Activated CD4-positive, alpha-beta T cell treated with anti-CD3 and anti-CD28 coated beads for 24 hours (primary cell): ENCODE measurements around the gene GALNT17.
"Not testable (repeated sequence)": the region's sequence is repeated elsewhere in the genome, so short reads cannot be mapped to it uniquely, and the experiment has no call there.

Source experiments
- DNase-seq, 2 donors: peaks; one replicate each; pipeline ENCODE4 v3.0.0-alpha.2; 2020; ENCODE audit warnings: low read depth in 2 of 2

GALNT17 gene

DNA sequence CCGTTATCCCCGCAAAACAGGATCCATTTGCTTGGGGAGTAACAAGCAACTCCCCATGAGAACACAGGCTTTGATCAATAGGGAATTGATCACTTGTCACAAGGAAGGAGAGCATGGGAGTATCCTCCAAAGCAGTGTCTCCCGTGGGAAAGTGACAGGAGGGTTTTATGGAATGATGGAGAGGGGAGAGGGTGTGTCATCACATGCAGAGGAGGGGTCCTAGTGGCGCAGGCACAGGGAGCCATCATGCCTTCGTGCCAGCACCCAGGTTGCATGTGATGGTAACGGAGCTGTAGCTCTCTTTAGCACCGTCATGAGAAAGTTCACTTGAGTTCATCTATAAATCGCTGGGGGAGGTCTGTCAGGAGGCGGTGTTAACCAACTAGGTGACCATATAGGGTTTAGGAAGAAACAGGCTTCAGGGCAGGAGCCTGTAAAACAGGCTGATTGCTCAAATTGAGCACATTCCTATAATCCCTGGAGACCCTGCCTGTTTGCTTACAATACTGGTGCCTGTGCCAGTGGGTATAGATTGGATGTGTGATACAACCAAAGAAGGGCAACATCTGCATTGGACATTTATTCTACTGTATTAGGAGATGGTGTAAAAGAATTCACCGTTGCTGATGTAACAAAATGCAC lies 428.5 kb downstream of the GALNT17 start:
- no peak for DNase-seq

DNA sequence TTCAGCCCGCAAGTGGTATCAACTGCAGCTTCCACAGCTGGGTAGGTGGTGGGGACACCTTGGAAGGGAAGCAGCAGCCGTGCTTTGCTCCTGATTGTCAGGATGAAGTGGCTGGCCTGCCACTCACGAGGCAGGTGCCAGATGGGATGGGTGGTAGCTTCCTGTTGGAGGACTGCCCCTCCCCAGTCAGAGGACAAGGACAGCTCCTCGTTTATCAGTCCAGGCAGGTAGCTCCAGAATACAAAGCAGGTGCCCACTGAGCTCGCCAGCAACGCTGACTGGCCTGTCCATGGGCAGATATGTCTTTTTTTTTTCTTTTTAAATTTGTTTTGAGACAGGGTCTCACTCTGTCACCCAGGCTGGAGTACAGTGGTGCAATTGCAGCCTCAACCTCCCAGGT lies 431.3 kb downstream of the GALNT17 start:
- no peak for DNase-seq

DNA sequence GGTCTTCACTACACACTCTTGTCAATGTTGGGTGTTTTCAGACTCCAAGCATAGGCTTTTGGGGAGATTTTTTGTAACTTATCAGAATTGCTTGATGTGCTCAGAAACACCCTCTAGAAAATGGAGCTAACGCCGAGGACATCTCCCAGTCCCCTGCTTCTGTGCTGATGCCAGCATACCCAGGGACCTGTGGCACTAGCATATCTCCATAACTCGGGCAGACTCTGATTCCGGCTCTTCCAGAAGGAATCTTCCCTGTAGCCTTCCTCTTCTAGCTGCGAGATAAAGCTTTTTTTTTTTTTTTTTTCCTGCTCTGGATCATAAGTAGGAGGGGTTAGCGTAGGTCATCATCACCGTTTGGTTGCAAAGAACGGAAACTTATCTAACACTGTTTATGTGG lies 434.4 kb downstream of the GALNT17 start:
- no peak for DNase-seq

DNA sequence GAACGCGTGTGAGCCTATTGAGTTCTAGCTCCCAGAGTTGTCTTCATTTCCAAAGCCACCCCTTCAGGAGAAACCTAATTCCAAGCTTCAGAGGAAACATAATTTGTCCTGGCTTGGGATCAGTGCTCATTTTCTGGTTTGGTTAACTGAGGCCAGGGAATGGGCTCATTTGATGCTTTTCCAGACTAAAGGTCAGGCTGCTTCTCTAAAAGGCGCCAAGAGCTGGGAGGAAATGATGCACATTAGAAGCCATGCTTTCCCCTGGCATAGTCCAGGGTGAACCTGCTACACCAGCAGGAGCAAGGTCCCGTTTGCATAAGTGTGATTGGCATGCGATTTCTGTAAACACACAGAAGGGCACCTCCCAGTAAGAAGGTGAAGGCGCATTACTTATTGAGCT lies 435.0 kb downstream of the GALNT17 start:
- no peak for DNase-seq

DNA sequence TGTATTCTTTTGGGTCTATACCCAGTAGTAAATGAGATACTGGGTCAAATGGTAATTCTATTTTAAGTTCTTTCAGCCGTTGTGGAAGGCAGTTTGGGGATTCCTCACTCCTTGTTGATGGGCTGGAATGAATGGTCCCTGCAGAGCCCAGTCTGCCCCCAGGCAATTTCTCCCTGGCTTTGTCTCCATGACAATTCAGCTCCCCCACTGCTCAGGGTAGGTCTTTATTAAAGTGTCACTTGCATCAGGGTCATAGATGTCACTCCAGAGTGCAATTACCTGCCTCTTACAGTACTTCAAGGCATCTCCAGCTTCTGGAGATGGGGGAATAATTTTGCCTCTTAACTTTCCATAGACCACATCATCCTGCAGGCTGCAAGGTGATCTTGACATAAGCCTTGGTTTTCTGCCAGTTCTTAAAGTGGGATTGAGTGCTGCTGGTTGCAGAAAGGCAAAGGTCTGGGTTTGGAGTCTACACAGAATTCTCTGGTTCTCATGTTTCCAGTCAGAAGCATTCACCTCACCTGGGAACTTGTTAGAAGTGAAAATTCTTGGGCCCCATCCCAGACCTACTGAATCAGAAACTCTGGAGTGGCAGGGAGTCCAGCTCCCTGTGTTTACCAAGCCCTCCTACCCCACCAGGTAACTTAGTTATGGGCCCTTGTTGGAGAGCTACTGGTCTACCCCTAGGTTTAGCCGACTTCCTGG lies 442.4 kb downstream of the GALNT17 start:
- no peak for DNase-seq

DNA sequence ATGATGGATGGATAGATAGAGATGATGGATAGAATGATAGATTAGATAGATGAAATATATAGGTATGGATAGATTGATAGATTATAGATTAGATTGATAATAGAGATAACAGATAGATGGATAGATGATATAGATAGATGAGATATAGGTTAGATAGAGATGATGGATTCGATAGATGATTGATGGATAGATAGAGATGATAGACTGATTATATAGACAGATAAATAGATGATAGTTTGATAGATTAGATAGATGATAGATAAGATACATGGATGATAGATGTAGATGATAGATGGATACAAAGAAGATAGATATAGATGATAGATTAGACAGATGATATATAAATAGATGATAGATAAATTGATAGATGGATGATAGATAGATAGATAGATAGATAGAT lies 448.1 kb downstream of the GALNT17 start:
- no peak for DNase-seq

DNA sequence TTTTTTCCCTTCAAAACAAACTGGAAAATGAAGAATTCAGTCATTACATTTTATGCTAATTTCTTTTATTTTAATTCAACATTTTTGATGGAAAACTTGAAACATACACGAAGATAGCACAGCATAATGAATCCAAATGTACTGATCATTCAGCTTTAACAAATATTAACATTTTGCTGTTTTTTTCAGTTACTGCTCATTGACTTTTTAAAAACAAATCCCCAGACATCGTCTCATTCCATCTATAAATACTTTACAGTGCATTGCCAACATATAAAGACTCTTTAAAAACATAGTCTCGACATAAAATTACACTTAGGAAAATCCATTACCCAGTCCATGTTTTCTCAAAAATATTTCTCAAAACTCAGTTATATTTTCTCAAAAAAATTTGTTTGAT lies 452.3 kb downstream of the GALNT17 start:
- DNase-seq, result no peak

DNA sequence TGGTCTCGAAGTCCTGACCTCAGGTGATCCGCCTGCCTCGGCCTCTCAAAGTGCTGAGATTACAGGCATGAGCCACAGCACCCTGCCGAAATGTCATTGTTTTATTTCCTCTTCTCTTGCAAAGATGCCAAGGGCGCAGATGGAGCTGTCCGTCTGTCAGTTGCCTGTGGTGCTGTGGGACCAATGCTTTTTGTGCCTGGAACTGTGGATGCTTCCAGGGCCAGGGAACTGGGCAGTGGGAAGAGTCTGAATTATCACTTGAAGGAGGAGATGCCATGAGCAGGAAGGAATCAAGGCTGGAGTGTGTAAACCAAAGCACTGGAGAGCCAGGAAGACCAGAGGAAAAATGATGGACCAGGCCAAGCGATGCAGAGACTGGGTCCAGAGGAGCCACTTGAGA lies 459.9 kb downstream of the GALNT17 start:
- DNase-seq, result no peak

DNA sequence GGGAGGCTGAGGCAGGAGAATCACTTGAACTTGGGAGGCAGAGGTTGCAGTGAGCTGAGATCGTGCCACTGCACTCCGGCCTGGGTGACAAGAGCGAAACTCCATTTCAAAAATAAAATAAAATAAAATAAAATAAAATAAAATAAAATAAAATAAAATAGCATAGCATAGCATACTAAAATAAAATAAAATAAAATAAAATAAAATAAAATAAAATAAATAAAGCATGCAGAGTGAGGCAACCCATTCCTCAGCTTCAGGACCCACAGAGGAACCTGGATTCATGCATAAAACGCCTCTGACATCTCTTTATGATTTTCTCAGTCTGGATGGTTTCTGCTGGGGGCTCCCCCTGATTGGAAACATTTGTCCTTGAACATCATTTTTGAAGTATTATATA lies 460.4 kb downstream of the GALNT17 start:
- DNase-seq, result not testable (repeated sequence)

DNA sequence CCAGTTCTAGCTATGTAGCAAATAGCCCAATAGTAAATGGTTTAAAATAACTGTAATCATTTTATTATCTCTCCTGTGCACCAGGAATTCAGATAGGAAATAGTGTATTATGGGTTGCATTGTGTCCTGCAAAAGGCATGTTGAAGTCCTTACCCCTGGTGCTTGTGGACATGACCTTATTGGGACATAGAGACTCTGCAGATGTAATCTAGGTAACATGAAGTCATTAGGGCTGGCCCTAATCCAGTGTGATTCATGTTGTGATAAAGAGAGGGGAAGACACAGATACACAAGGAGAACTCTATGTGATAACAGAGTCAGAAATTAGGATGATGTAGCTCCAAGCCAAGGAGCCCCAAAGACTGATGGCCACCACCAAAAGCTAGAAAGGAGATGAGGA lies 462.8 kb downstream of the GALNT17 start:
- DNase-seq, result no peak

DNA sequence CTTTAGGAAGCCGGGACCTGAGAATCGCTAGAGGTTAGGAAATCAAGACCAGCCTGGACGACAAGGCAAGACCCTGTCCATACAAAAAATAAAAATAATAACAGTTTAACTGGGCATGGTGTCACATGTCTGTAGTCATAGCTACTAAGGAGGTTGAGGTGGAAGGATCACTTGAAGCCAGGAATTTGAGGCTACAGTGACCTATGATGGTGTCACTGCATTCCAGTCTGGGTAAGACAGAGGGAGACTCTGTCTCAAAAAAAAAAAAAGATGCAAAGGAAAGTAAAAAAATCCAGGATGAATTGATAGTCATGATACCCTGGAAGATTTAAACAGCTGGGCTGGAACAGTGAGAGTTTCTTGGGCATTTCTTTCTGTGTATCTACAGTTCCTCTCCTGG lies 463.2 kb downstream of the GALNT17 start:
- DNase-seq, result no peak

DNA sequence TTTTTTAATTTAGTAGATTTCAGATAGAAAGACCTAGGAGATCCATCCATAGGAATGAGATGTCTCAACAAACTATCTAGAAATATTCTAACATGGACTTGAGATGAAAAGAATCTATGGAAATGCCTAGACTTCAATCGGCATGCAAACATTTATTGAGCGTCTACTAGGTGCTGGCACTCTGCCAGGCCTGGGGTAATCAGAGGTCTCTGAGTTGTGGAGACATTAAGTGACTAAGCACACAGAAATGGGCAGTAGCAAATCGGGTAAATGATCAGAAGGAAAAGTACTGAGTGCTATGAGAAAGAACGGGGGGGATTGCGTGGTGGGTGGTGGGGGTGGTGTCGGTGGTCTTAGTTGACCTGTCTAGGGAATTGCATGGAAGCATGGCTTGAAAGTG lies 466.6 kb downstream of the GALNT17 start:
- DNase-seq, result no peak

DNA sequence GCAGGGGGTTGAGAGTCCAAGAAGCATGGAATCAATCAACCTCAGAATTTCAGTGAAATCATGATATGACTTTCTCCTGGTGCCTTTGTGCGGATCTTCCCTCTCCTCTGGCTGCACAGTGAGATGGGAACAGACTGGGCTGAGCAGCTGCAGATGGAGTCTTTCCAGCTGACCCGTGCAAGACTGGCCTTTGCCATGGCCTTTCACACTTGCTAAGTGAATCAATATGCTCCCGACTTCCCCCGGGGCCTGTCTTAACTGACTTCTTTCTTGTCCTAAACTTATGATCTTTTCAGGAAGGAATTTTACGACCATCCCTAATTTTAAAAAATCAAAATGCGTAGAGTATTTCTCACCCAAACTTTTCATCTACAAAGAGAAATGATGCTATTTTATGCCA lies 469.9 kb downstream of the GALNT17 start:
- DNase-seq, result no peak

DNA sequence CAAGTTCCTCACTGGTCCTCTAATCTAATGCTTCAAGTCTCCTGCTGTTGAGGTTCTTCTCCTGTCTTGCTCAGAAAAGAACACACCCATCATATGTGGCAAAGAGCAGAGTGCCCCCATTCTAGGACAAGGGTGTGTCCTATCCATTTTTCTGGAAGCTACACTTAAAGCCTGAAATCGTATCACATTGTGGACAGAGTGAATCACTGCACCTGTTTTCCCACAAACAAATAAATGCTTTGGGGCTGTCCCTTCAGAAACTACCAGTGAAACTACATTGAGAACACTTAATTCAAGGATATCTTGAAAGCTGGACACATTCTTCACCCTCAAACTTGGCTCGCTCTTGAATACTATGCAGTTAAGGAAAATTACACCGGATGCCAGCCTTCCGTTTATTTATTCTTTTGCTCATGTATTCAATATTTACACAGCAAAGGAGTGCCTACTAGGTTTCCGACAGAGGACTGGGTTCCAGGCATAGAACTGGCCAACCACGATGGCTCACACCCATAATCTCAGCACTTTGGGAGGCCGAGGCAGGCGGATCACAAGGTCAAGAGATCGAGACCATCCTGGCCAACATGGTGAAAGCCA lies 473.0 kb downstream of the GALNT17 start:
- no peak for DNase-seq

DNA sequence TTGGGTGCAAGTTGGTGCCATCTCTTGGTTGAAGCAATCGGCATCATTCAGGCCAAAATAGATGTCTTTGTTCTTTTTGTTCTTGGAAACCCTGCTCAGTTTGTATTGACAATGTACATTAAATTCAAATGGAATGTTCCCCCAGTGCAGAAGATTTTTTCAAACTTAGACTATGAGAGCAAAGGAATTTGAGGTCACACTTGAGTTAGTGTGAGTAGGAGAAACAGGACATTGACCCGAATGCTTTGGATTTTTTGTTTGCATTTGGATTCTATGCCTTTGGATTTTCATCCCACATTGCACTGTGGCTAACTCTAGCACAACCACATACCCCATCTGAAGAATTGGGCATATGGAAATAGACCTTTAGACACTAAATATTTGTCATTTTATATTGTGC lies 480.0 kb downstream of the GALNT17 start:
- DNase-seq, result no peak

DNA sequence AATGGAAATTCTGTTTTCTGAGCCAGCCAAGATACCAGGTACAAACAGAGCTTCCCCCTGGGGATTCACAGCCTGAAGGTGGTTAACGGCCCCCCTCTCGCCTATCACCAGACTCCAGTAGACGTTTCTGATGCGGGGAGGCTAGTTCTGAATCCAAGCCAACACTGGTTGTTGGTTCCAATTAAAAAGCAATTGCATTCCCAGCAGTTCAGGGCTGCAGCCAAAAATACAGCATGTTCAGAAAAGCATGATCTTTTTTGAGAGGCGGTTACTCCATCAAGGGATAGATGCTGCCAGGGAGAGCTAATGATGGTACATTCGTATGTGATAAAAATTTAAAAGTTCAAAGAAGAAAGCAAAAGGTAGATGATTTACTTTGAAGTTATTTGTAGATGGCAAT lies 481.0 kb downstream of the GALNT17 start:
- no peak for DNase-seq

DNA sequence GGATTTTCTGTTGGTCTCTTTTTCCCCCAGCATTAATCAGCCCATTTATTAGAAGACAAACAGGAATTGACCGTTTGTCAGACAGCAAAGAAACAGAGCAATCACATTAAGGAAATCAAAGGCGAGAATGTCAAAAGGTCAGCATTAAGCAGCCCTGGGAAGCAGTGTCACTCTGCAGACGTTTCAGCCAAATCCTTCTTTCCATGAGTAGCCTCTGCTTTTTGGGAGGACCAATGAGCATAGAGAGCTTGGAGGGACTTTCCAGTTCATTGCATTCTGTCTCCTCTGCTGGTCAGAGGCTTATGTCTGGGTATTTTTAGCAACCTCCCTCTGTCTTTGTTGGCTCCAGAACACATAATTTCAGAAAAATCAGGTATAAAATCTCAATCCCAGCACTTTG lies 481.4 kb downstream of the GALNT17 start:
- DNase-seq, result no peak

DNA sequence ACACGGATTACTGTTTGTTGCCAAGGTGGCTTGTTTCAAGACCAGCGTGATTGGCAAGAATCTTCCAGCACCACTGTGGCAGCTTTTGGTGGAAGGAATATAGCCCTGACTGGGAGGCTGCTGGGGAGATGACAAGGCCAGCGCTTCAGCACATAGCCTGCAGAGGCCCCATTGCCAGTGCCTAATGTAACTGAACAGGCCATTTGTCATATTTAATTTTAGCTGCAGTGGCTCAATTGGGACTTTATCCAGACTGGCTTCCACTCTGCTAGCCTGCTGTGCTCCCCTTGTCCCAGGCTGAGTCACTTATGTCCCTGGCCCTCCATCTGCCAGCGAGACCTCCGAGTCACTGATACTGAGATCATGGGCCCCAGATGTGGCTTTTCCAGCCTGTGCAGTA lies 483.1 kb downstream of the GALNT17 start:
- no peak for DNase-seq

DNA sequence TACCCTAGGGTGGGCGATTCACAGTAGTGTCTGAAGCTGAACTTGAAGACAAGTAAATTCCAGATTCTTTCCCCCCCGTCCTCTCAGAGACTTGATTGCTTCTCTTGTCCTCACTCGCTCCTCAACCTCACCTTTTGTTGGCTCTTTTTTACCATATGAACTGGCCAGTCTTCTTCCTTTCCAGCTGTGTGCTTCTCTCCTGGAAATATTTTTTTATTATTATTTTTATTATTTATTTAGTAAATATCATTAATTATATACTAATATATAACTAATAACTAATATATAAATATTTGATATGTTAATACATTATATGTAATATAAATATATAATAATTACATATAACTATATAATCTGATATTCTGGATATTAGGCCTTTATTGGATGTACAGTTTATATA lies 484.3 kb downstream of the GALNT17 start:
- no peak for DNase-seq

DNA sequence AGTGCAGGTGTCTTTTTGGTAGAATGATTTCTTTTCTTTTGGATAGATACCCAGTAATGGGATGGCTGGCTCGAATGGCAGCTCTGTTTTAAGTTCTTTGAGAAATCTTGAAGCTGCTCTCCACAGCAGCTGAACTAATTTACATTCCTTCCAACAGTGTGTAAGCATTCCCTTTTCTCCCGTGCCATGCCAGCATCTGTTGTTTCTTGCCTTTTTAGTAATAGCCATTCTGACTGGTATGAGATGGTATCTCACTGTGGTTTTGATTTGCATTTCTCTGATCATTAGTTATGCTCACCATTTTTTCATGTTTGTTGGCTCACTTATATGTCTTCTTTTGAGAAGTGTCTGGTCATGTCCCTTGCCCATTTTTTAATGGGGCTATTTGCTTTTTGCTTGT lies 486.3 kb downstream of the GALNT17 start:
- DNase-seq, result no peak

DNA sequence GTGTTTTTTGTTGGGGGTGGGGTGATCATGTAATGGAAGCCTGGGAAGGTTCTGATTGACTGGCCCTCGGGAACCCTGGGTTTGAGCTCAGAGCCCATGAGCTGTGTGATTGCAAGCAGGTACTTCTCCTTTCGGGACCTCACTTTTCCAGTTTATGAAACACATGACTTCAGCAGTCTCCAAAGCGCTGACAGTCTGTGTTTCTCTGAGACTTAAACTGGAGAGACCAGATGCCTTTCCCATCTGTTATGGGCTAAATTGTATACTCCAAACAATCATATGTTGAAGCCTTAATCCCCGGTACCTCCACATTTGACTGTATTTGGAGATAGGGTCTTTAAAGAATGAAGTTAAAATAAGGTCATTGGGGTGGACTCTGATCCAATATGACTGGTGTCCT lies 493.6 kb downstream of the GALNT17 start:
- DNase-seq, result no peak

DNA sequence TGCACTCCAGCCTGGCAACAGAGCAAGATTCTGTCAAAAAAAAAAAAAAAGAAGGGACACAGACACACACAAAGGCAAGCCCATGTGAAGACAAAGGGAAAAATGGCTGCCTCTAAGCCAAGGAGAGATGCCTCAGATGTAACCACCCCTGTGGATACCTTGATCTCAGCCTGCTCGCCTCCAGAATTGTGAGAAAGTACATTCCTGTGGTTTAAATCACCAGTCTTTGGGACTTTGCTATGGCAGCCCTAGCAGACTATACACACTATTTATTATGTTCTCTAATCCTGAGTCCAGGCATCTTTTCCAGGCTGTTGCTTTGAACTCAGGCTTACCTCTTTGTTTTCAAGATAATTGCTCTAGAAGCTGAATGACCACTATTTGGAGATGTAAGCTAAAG lies 494.3 kb downstream of the GALNT17 start:
- no peak for DNase-seq

DNA sequence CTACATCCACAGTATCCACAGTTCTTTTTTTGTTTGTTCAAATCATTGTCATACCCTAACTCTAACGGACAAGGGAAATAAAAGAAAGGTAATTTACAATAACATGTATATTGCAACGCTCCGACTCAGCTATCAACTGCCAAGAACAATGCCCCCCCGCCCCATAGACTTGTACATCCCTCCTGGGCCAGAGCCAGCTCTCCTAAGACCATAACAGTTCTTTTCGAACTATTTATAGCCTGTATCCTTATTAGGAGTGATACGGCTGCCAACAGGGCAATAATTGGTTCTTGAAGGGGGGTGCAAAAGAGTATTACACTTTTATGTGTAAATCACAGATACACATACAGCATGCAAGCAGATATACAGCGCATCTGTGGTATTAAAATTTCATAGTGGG lies 495.7 kb downstream of the GALNT17 start:
- no peak for DNase-seq

DNA sequence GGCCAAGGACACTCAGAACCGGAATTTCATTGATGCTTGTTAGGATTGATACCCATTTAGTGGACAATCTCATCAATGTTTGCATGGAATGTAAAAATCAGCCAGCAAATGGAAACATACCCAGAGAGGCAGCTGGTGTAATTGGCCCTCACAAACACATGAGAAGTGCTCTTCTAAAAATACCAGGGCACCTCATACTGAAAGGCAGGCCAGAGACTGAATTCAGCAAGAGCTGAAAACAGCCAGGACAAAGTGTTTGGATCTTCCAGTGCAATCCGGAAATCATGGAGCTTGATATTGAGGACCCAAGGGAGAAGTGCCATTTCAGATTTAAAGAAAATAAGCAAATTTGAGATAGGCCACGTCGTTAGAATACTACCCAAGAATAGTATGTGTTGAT lies 498.6 kb downstream of the GALNT17 start:
- DNase-seq, result no peak
